Measurements from ENCODE around the gene DPYD. TPM values are rescaled to one million over a fixed set of nuclear protein-coding genes. Genes with fewer than 3 reads are reported as not detected.

The DPYD gene
- total and polyA plus RNA-seq, 9 of the 15 experiments (the other 6 are each of a cell fraction or from before 2014, with no cell fraction given) = 0.03 to 0.25 (median 0.08) TPM; not detected in 2

GRCh38 chr1:97467445-97467844 lies 453.4 kb downstream of the DPYD start:
- DNase-seq (ENCODE audit: extremely low read depth in 1 of 4, low spot score in 3 of 4) (no peak), FAIRE-seq (no peak), ATAC-seq (no peak)
- Histone ChIP-seq H3K36me3 (ENCODE audit: control insufficient read depth, insufficient read depth, low read length) (no peaks in the 10 kb centered on the region), H4K20me1 (replicated peaks; ENCODE audit: control insufficient read depth, insufficient read depth, low read length) (no peaks in the 10 kb centered on the region), H3K4me3 (no peak overlapping the region), H3K9me3 (replicated peaks; ENCODE audit: control insufficient read depth, insufficient read depth, low read depth, low read length) (no peaks in the 10 kb centered on the region), H3K4me1 (replicated peaks in 1 of 2; ENCODE audit: control insufficient read depth in 2 of 2, insufficient read depth in 2 of 2, low read length in 2 of 2) (no peaks in the 10 kb centered on the region), H3K79me2 (ENCODE audit: control insufficient read depth, insufficient read depth, low read length) (no peaks in the 10 kb centered on the region), H3K27me3 (ENCODE audit: control insufficient read depth in 2 of 2, insufficient read depth in 2 of 2, low read length in 2 of 2) (no peaks in the 10 kb centered on the region), H3K9me1 (ENCODE audit: control insufficient read depth, insufficient read depth, low read length) (no peaks in the 10 kb centered on the region), H2AFZ (ENCODE audit: low read depth, low read length) (no peak overlapping the region), H3K27ac (ENCODE audit: extremely low read depth, low read depth, low read length) (no peak overlapping the region), H3K9ac (ENCODE audit: insufficient read depth in 1 of 2, low read depth in 2 of 2, low read length in 2 of 2) (no peak overlapping the region), H3K4me2 (ENCODE audit: insufficient read depth, low read length) (no peak overlapping the region)
- no TSS peak for BruUV-seq (replicated peaks)
- POLR2A ChIA-PET = interaction anchor here (0.7 kb wide), 1 partner anchor 27 kb away, joined by 3 read pairs; no protein-coding TSS in a partner anchor
- WGBS (ENCODE audit: insufficient coverage, low coverage, missing lambda C conversion rate) = 0% methylated on average over 2 of the region's 2 CpGs
- CTCF ChIA-PET (ENCODE audit: low intra/inter-chr PET ratio) = no interaction called here
- in situ Hi-C loops (cut with MboI) (no loop called here), intact Hi-C loops (cut with micrococcal nuclease) (no loop called here)
- TF ChIP-seq TGIF2 (CRISPR knock-in tag; IDR thresholded peaks at IDR 0.05) (no peak), ZNF696 (CRISPR knock-in tag; conservative IDR thresholded peaks at IDR 0.05) (no peak), ZNF445 (CRISPR knock-in tag; IDR thresholded peaks at IDR 0.05; ENCODE audit: low read depth) (no peak), KHSRP (IDR thresholded peaks at IDR 0.05) (no peak), POLR3G (IDR thresholded peaks at IDR 0.05; ENCODE audit: extremely low read depth, insufficient read length, insufficient replicate concordance) (no peak), NFYB (IDR thresholded peaks at IDR 0.05; ENCODE audit: extremely low read depth, insufficient read length) (no peak), EP300 (IDR thresholded peaks at IDR 0.05; ENCODE audit: low read length) (no peak), POLR2AphosphoS5 (IDR thresholded peaks at IDR 0.05; ENCODE audit: control insufficient read depth, insufficient read depth, low read depth, low read length) (no peak), TAF15 (IDR thresholded peaks at IDR 0.05; ENCODE audit: low read depth, low read length) (no peak), KDM4B (IDR thresholded peaks at IDR 0.05; ENCODE audit: borderline replicate concordance in 2 of 2, low read depth in 1 of 2) (no peak), JUND (IDR thresholded peaks at IDR 0.05; ENCODE audit: borderline replicate concordance, low read depth, low read length) (no peak), JUND (tag; IDR thresholded peaks at IDR 0.05; ENCODE audit: borderline replicate concordance, low read depth, low read length) (no peak), ZBTB7A (IDR thresholded peaks at IDR 0.05; ENCODE audit: borderline replicate concordance, control insufficient read depth, low read depth, low read length) (no peak)
- TF ChIP-seq, protein P1, sequence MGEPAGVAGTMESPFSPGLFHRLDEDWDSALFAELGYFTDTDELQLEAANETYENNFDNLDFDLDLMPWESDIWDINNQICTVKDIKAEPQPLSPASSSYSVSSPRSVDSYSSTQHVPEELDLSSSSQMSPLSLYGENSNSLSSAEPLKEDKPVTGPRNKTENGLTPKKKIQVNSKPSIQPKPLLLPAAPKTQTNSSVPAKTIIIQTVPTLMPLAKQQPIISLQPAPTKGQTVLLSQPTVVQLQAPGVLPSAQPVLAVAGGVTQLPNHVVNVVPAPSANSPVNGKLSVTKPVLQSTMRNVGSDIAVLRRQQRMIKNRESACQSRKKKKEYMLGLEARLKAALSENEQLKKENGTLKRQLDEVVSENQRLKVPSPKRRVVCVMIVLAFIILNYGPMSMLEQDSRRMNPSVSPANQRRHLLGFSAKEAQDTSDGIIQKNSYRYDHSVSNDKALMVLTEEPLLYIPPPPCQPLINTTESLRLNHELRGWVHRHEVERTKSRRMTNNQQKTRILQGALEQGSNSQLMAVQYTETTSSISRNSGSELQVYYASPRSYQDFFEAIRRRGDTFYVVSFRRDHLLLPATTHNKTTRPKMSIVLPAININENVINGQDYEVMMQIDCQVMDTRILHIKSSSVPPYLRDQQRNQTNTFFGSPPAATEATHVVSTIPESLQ (CRISPR knock-in tag; IDR thresholded peaks at IDR 0.05) = no peak
- TF ChIP-seq, protein P2, sequence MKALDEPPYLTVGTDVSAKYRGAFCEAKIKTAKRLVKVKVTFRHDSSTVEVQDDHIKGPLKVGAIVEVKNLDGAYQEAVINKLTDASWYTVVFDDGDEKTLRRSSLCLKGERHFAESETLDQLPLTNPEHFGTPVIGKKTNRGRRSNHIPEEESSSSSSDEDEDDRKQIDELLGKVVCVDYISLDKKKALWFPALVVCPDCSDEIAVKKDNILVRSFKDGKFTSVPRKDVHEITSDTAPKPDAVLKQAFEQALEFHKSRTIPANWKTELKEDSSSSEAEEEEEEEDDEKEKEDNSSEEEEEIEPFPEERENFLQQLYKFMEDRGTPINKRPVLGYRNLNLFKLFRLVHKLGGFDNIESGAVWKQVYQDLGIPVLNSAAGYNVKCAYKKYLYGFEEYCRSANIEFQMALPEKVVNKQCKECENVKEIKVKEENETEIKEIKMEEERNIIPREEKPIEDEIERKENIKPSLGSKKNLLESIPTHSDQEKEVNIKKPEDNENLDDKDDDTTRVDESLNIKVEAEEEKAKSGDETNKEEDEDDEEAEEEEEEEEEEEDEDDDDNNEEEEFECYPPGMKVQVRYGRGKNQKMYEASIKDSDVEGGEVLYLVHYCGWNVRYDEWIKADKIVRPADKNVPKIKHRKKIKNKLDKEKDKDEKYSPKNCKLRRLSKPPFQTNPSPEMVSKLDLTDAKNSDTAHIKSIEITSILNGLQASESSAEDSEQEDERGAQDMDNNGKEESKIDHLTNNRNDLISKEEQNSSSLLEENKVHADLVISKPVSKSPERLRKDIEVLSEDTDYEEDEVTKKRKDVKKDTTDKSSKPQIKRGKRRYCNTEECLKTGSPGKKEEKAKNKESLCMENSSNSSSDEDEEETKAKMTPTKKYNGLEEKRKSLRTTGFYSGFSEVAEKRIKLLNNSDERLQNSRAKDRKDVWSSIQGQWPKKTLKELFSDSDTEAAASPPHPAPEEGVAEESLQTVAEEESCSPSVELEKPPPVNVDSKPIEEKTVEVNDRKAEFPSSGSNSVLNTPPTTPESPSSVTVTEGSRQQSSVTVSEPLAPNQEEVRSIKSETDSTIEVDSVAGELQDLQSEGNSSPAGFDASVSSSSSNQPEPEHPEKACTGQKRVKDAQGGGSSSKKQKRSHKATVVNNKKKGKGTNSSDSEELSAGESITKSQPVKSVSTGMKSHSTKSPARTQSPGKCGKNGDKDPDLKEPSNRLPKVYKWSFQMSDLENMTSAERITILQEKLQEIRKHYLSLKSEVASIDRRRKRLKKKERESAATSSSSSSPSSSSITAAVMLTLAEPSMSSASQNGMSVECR (CRISPR knock-in tag; IDR thresholded peaks at IDR 0.05) = no peak
